Uterus (tissue), 4 donors: Measurements from ENCODE around the gene RTF2. TPM values are rescaled to one million over a fixed set of nuclear protein-coding genes. Genes with fewer than 3 reads are reported as not detected.

Source experiments
- DNase-seq, 2 donors: peaks; one replicate each; pipeline ENCODE4 v3.0.0-alpha.2; 2019 to 2020
- H3K27ac ChIP-seq, 2 donors: fragments of 200-600 bp; sonication (generic); 1 replicate in 1 of 2; 2 replicates in 1 of 2; pipeline ENCODE4 v1.5.1; 2016 to 2018
- H3K27me3 ChIP-seq, 2 donors: fragments of 200-600 bp; sonication (generic); one replicate each; pipeline ENCODE4 v1.5.1; 2018 to 2019; ENCODE audit warnings: control low read depth in 1 of 2
- H3K36me3 ChIP-seq, 2 donors: fragments of 200-600 bp; sonication (generic); one replicate each; pipeline ENCODE4 v1.5.1; 2019; ENCODE audit warnings: control low read depth in 1 of 2
- H3K4me1 ChIP-seq, 2 donors: fragments of 200-600 bp; sonication (generic); one replicate each; pipeline ENCODE4 v1.5.1; 2018 to 2019; ENCODE audit warnings: control low read depth in 1 of 2
- H3K4me3 ChIP-seq, 2 donors: fragments of 200-600 bp; sonication (generic); 1 replicate in 1 of 2; 2 replicates in 1 of 2; pipeline ENCODE4 v1.5.1; 2018 to 2019; ENCODE audit warnings: mild to moderate bottlenecking in 1 of 2
- H3K9me3 ChIP-seq, 2 donors: fragments of 200-600 bp; sonication (generic); one replicate each; pipeline ENCODE4 v1.5.1; 2019; ENCODE audit warnings: control low read depth in 1 of 2
- CTCF ChIP-seq, 4 experiments: fragments of 200-600 bp in 2 of 4; fragments of 450-650 bp in 2 of 4; sonication (generic) in 2 of 4; IDR thresholded peaks; one replicate each; pipeline ENCODE4 v1.5.1; 2016 to 2019; ENCODE audit warnings: antibody characterized with exemption in 4 of 4, mild to moderate bottlenecking in 2 of 4, moderate library complexity in 1 of 4
- POLR2A ChIP-seq, 2 donors: fragments of 450-650 bp; IDR thresholded peaks; one replicate each; pipeline ENCODE4 v1.6.1; 2016; ENCODE audit warnings: antibody characterized with exemption in 2 of 2, mild to moderate bottlenecking in 1 of 2, moderate library complexity in 1 of 2
- intact Hi-C: fragments of 100-400 bp; cut with DNase I; formaldehyde crosslinking; loops from one replicate; pipeline ENCODE4 v1.15.1; 2023; ENCODE audit warnings: low total_unique reads
- small RNA-seq: library from RNA; depleted of rRNA; stranded (forward); fragments of <200 nt; gene quantifications from one replicate; pipeline ENCODE3, GENCODE V24; 2016
- total RNA-seq, 4 donors: library from RNA; depleted of rRNA in 3 of 4; stranded (reverse); fragments of >200 nt in 3 of 4; gene quantifications; one replicate each; pipeline versions ENCODE4 v1.1.0 to v1.2.4, GENCODE V29; 2014 to 2023
- donor health status: DM: yes; HTN: yes; CAD: no.

RTF2 gene
- total RNA-seq, 4 donors from 2014 or later, result 27.4 to 86.6 (median 69.6) TPM

- no peaks in the 10 kb centered on the region for H3K36me3 ChIP-seq
- H3K27ac ChIP-seq, result no peak overlapping the region
- intact Hi-C loops, result no loop called here
- no peak overlapping the region for H3K4me3 ChIP-seq
- no peak for TF ChIP-seq CTCF (IDR thresholded peaks at IDR 0.05)
- no peak for TF ChIP-seq POLR2A (IDR thresholded peaks at IDR 0.05)
- H3K9me3 ChIP-seq, result no peaks in the 10 kb centered on the region
- DNase-seq, result no peak
- no peaks in the 10 kb centered on the region for H3K27me3 ChIP-seq
- no peaks in the 10 kb centered on the region for H3K4me1 ChIP-seq
Measured at GRCh38 chr20:56566621-56567020, 98.2 kb downstream of the RTF2 start.

Small RNA genes lying within 50 kb of the gene (small RNA-seq; reads per million reads assigned to genes)
- gene RPL39P, result not detected

Other genes starting within 250 kb of the RTF2 start
- not detected for gene MC3R, start 219.9 kb upstream of the RTF2 start, total RNA-seq
- gene FAM210B, start 109.7 kb upstream of the RTF2 start, total RNA-seq, result 10 to 100 TPM; 28.2 to 46.5 (median 37.4) TPM
- gene AURKA, start 76.4 kb upstream of the RTF2 start, total RNA-seq, result 10 to 100 TPM in 1 of 4 donors, 1 to 10 TPM in 2, not detected in 1; 1.9 to 17.4 (median 9.7) TPM
- gene CSTF1, start 76.0 kb upstream of the RTF2 start, total RNA-seq, result 10 to 100 TPM; 20.9 to 44.0 (median 29.9) TPM
- gene CASS4, start 56.4 kb upstream of the RTF2 start, total RNA-seq, result 1 to 10 TPM in 2 of 4 donors, under 1 TPM in 2; 0.62 to 9.1 (median 3.7) TPM
- gene FAM209A, start 56.1 kb downstream of the RTF2 start, total RNA-seq, result under 1 TPM in 1 of 4 donors, not detected in 3; 0.76 TPM
- under 1 TPM in 1 of 4 donors, not detected in 3; 0.79 TPM for gene FAM209B, start 64.6 kb downstream of the RTF2 start, total RNA-seq
- 1 to 10 TPM in 2 of 4 donors, not detected in 2; 1.1 to 6.0 TPM for gene TFAP2C, start 160.7 kb downstream of the RTF2 start, total RNA-seq